ENCODE data around the gene LUC7L.
"Not testable (repeated sequence)": the region's sequence is repeated elsewhere in the genome, so short reads cannot be mapped to it uniquely, and the experiment has no call there.

Gene LUC7L

DNA sequence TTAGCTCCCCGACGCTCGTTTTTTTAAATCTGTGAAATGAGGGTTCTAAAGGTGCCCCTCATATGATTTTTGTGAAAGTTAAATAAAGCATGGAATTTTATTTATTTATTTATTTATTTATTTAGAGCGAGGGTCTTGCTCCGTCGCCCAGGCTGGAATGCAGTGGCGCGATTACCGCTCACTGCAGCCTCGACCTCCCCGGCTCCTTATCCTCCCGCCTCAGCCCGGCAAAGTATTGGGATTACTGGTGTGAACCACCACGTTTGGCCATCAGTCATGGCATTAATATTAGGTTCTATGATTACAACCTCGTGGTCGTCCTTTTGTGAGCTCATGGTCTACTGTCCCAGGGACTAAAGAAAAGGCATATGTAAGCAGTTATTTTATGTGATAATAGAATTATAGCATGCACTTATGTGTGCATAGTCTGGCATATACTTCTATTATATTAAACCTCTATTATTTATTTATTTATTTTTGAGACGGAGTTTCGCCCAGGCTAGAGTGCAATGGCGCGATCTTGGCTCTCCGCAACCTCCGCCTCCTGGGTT, 557 bp upstream of the LUC7L start:
- DNase-seq (ENCODE audit: low read depth): no peak

- DNase-seq (ENCODE audit: low read depth): no peak
These were observed 948 bp downstream of the LUC7L start for GRCh38 chr16:228151-228851.

- DNase-seq (ENCODE audit: low read depth): no peak
These were observed 9.2 kb downstream of the LUC7L start for GRCh38 chr16:220021-220420.

- no peak for DNase-seq (ENCODE audit: low read depth)
These were observed 16.2 kb downstream of the LUC7L start for GRCh38 chr16:212999-213398.

DNA sequence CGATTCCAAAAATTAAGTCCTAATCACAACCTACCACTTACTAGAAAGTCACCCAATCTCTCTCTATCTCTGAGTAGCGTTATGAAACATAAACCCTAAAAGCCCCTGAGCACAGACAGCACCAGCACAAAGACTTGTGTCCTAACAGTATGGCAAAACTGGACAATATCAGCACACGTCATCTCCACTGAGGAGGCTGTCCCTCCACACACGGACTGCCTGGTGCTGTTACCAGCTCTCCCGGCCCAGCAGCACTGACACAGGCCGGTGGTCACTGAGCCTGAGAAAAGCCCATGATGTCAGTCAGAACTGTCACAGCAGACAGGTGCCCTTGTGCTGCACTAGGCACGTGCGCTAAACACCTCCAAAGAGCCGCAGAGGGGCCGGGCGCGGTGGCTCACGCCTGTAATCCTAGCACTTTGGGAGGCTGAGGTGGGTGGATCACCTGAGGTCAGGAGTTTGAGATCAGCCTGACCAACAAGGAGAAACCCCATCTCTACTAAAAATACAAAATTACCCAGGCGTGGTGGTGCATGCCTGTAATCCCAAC, 17.5 kb downstream of the LUC7L start:
- DNase-seq (ENCODE audit: low read depth): not testable (repeated sequence)

DNA sequence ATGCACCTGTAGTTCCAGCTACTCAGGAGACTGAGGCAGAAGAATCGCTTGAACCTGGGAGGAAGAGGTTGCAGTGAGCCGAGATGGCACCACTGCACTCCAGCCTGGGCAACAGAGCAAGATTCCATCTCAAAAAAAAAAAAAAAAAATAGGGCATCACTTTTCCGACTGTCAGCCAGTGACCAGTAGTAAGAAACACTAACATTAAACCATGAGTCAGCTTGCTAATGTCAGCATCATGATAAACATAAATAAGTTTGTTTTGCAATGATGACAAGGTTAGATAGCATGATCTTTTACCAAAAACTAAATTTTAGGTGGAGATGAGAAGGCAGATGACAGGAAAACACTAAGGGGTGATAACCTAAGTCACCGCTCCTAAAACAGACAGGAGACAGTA, 19.9 kb downstream of the LUC7L start:
- not testable (repeated sequence) for DNase-seq (ENCODE audit: low read depth)

DNA sequence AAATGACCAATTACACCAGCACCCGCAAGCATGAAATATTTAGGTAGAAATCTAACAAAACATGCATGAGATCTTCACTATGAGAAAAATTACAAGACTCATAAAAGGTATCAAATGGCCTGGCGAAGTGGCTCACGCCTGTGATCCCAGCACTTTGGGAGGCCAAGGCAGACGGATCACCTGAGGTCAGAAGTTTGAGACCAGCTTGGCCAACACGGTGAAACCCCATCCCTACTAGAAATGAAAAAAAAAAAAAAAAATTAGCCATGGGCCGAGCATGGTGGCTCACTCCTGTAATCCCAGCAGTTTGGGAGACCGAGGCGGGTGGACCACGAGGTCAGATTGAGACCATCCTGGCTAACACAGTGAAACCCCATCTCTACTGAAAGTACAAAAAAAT, 25.2 kb downstream of the LUC7L start:
- DNase-seq (ENCODE audit: low read depth): not testable (repeated sequence)

- DNase-seq (ENCODE audit: low read depth): no peak
These were observed 26.0 kb downstream of the LUC7L start for GRCh38 chr16:203246-203645.

- DNase-seq (ENCODE audit: low read depth): no peak
These were observed 28.9 kb downstream of the LUC7L start for GRCh38 chr16:200388-200787.

- no peak for DNase-seq (ENCODE audit: low read depth)
These were observed 34.7 kb downstream of the LUC7L start for GRCh38 chr16:194516-194915.

- no peak for DNase-seq (ENCODE audit: low read depth)
These were observed 35.8 kb downstream of the LUC7L start for GRCh38 chr16:193441-193840.

DNA sequence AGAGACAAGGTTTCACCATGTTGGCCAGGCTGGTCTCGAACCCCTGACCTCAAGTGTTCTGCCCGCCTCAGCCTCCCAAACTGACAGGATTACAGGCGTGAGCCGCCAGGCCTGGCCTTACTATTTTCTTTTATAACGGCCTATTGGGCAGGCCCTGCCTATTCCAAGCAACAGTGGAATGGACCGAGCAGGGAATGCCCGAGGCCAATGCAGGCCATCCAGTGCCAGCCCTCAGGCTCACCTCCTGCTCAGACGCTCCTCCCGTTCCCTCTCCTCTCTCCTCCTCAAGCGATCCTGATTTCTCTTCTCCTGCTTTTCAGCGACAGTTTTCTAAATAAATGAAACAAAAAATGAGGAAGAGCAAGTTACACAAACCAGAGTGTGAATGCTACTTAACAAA, 36.6 kb downstream of the LUC7L start:
- no peak for DNase-seq (ENCODE audit: low read depth)

DNA sequence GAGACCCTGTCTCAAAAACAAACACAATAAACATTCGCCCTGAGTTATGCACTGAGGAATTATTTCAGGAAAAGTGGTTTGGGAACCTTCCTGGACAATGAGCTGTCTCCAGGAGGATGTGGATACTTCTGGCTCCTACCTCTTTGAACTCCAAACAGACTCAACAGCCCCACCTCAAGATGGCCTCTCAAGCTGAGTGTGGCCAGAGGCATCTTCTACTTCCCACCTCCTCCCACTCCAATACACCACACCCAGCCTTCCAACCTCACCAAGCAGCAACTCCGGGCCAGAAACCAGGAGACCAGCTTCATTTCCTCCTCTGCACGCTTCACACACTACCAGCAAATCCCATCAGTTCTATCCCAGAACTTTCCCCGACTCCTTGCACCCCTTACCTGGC, 37.4 kb downstream of the LUC7L start:
- DNase-seq (ENCODE audit: low read depth): no peak

GRCh38 chr16:189604-190186, 39.6 kb downstream of the LUC7L start:
- no peak for DNase-seq (ENCODE audit: low read depth)

- DNase-seq (ENCODE audit: low read depth): peak; percentile 20
These were observed 40.6 kb downstream of the LUC7L start for GRCh38 chr16:188674-189073.

- DNase-seq (ENCODE audit: low read depth): no peak
These were observed 41.9 kb downstream of the LUC7L start for GRCh38 chr16:187330-187729.

- DNase-seq (ENCODE audit: low read depth): no peak
These were observed 43.6 kb downstream of the LUC7L start for GRCh38 chr16:185691-186090.

- DNase-seq (ENCODE audit: low read depth): no peak
These were observed 44.0 kb downstream of the LUC7L start for GRCh38 chr16:185213-185612.

GRCh38 chr16:183005-183404, 46.2 kb downstream of the LUC7L start:
- no peak for DNase-seq (ENCODE audit: low read depth)

DNA sequence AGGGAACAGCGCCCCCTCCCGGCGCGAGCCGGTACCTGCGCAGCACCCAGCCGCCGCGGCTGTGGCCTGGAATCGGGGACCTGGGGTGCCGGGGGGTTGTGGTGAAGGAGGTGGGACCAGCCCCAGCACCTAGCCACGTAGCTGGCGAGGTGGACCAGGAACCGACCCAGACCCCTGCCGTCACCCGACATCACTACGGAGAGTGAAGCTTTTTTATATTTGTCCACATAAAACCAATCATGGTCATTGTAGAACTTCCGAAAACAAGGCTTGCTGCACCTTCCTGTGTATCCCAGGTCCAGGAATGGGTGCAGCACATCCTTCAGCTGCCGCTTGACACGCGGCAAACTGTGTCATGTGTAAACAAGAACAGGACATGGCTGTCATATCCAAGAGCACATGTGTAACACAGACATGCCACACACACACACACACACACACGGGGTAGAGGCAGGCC, 47.7 kb downstream of the LUC7L start:
- DNase-seq (ENCODE audit: low read depth): no peak

DNA sequence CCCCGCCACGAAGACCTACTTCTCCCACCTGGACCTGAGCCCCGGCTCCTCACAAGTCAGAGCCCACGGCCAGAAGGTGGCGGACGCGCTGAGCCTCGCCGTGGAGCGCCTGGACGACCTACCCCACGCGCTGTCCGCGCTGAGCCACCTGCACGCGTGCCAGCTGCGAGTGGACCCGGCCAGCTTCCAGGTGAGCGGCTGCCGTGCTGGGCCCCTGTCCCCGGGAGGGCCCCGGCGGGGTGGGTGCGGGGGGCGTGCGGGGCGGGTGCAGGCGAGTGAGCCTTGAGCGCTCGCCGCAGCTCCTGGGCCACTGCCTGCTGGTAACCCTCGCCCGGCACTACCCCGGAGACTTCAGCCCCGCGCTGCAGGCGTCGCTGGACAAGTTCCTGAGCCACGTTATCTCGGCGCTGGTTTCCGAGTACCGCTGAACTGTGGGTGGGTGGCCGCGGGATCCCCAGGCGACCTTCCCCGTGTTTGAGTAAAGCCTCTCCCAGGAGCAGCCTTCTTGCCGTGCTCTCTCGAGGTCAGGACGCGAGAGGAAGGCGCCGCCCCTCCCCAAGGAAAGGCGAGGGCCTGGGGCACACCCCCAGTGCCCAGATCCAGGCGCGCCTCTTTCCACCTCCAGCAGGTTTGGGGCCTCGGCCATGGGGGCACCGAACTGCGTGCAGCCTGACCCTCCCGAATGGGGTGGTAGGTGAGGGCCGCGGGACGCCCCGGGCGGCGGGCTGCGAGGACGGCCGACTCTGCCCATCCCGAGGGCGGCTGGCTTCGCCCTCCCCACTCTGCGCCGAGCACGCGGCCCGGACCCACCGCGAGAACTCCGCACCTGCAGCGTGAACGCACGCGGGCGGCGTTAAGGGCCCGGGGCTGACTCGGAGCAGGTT, 48.3 kb downstream of the LUC7L start:
- peak; percentile 81 for DNase-seq (ENCODE audit: low read depth)

DNA sequence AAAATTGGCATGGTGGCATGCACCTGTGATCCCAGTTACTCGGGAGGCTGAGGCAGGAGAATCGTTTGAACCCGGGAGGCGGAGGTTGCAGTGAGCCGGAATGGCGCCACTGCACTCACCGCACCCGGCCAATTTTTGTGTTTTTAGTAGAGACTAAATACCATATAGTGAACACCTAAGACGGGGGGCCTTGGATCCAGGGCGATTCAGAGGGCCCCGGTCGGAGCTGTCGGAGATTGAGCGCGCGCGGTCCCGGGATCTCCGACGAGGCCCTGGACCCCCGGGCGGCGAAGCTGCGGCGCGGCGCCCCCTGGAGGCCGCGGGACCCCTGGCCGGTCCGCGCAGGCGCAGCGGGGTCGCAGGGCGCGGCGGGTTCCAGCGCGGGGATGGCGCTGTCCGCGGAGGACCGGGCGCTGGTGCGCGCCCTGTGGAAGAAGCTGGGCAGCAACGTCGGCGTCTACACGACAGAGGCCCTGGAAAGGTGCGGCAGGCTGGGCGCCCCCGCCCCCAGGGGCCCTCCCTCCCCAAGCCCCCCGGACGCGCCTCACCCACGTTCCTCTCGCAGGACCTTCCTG, 49.1 kb downstream of the LUC7L start, which contains the start of gene HBQ1:
HBQ1 (plus strand) TSS at position 359 of the 575 bp plus-strand sequence; CDS start at position 387, 28 bp downstream.
- peak; percentile 22 for DNase-seq (ENCODE audit: low read depth)
